ENCODE results near the gene MYO9A.

DNA sequence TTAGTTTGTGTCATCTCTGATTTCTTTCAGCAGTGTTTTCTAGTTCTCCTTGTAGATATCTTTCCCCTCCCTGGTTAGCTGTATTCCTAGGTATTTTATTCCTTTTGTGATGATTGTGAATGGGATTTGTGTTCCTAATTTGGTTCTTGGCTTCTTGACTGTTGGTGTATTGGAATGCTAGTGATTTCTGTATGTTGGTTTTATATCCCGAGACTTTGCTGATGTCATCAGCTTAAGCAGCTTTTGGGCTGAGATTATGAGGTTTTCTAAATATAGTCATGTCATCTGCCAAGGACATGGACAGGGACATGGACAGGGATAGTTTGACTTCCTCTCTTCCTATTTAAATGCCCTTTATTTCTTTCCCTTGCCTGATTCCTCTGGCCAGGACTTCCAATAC is 35.8 kb downstream of the MYO9A start:
- TF ChIP-seq POLR2A (IDR thresholded peaks at IDR 0.05; ENCODE audit: low read length): no peak
- no peak for TF ChIP-seq GATA1 (IDR thresholded peaks at IDR 0.05; ENCODE audit: low read depth, low read length)
